ENCODE results near the gene PRR14L. TPM values are rescaled to one million over a fixed set of nuclear protein-coding genes. Genes with fewer than 3 reads are reported as not detected.

The PRR14L gene
- total and polyA plus RNA-seq, 4 donors = 4.5 to 20.2 (median 13.4) TPM

DNA sequence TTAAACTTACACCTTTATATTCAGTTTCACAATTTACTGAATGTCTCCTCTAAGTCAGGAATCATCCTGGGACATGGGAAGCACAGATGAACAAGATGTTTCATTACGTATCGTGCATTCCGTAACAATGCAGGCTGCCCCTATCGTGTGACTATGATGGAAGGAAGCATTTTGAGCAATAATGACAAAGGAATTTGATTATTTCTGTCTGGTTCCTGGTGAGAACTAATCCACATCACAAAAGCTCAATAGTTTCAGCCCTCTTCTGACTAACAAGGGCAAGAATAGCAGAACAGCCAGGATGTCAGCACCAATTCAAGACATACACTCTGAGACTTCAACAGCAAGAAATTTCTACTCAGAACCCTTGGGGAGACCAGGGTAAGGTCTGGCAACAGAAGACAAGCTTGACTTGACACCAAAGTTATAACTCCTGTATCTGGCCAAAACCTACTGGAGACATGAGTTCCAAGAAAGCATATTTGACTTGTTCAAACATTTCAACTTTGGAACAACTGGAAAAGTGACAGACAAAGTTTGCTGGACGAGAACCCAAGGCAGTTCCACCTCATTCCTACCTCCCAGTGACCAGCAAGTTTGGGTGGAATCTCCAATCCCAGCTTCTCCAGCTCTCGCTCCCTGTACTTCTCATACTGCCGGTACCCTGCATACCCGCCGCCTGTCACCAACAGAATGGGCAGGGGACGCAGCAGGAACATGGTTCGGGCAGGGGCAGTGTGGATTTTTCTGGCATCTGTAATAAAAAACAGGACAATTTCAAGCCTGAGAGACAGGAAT, 102.2 kb downstream of the PRR14L start:
- no peaks in the 10 kb centered on the region for H3K4me1 ChIP-seq (ENCODE audit: control insufficient read depth in 4 of 4, insufficient read depth in 4 of 4, low read length in 3 of 4)
- H3K4me3 ChIP-seq (ENCODE audit: low read depth in 1 of 3, low read length in 3 of 3) = no peak overlapping the region
- TF ChIP-seq HNF4A (conservative IDR thresholded peaks at IDR 0.05) (no peak), NR2F2 (IDR thresholded peaks at IDR 0.05) (no peak), RAD21 (IDR thresholded peaks at IDR 0.05) (no peak), ATF3 (IDR thresholded peaks at IDR 0.05) (no peak), JUND (IDR thresholded peaks at IDR 0.05) (no peak), YY1 (IDR thresholded peaks at IDR 0.05) (no peak), ZBTB33 (IDR thresholded peaks at IDR 0.05) (no peak), MAX (IDR thresholded peaks at IDR 0.05) (no peak), HNF4G (IDR thresholded peaks at IDR 0.05) (no peak)
- TF ChIP-seq, protein P1, sequence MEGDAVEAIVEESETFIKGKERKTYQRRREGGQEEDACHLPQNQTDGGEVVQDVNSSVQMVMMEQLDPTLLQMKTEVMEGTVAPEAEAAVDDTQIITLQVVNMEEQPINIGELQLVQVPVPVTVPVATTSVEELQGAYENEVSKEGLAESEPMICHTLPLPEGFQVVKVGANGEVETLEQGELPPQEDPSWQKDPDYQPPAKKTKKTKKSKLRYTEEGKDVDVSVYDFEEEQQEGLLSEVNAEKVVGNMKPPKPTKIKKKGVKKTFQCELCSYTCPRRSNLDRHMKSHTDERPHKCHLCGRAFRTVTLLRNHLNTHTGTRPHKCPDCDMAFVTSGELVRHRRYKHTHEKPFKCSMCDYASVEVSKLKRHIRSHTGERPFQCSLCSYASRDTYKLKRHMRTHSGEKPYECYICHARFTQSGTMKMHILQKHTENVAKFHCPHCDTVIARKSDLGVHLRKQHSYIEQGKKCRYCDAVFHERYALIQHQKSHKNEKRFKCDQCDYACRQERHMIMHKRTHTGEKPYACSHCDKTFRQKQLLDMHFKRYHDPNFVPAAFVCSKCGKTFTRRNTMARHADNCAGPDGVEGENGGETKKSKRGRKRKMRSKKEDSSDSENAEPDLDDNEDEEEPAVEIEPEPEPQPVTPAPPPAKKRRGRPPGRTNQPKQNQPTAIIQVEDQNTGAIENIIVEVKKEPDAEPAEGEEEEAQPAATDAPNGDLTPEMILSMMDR (IDR thresholded peaks at IDR 0.05; ENCODE audit: low read depth, low read length, missing input control) = no peak
- WGBS = 93% methylated on average over 11 of the region's 11 CpGs
- no peaks in the 10 kb centered on the region for H3K9me3 ChIP-seq (ENCODE audit: control insufficient read depth in 4 of 4, low read length in 3 of 4)
- H3K9ac ChIP-seq (ENCODE audit: low read depth in 1 of 2, low read length in 2 of 2) = no peak overlapping the region
- peaks cover 5 to 26% (median 15%) of the 10 kb centered on the region in 4 donors for H3K36me3 ChIP-seq (ENCODE audit: control insufficient read depth in 4 of 4, insufficient read depth in 3 of 4, low read depth in 1 of 4, low read length in 3 of 4)
- H3K27me3 ChIP-seq (ENCODE audit: control insufficient read depth in 4 of 4, insufficient read depth in 4 of 4, low read length in 3 of 4) = no peaks in the 10 kb centered on the region
- DNase-seq (ENCODE audit: low spot score) = no peak
- no peak overlapping the region for H3K27ac ChIP-seq (ENCODE audit: low read depth in 1 of 2, low read length in 2 of 2)

GRCh38 chr22:31647066-31647465, 102.9 kb downstream of the PRR14L start:
- no peaks in the 10 kb centered on the region for H3K4me1 ChIP-seq (ENCODE audit: control insufficient read depth in 4 of 4, insufficient read depth in 4 of 4, low read length in 3 of 4)
- no peak overlapping the region for H3K9ac ChIP-seq (ENCODE audit: low read depth in 1 of 2, low read length in 2 of 2)
- H3K27ac ChIP-seq (ENCODE audit: low read depth in 1 of 2, low read length in 2 of 2) = no peak overlapping the region
- H3K9me3 ChIP-seq (ENCODE audit: control insufficient read depth in 4 of 4, low read length in 3 of 4) = no peaks in the 10 kb centered on the region
- no peaks in the 10 kb centered on the region for H3K27me3 ChIP-seq (ENCODE audit: control insufficient read depth in 4 of 4, insufficient read depth in 4 of 4, low read length in 3 of 4)
- H3K36me3 ChIP-seq (ENCODE audit: control insufficient read depth in 4 of 4, insufficient read depth in 3 of 4, low read depth in 1 of 4, low read length in 3 of 4) = peaks cover 6 to 26% (median 15%) of the 10 kb centered on the region in 4 donors
- WGBS = 96% methylated on average over 3 of the region's 3 CpGs
- TF ChIP-seq TAF1 (conservative IDR thresholded peaks at IDR 0.05) (no peak), EGR1 (IDR thresholded peaks at IDR 0.05; ENCODE audit: low read depth in 2 of 2) (no peak), HNF4A (conservative IDR thresholded peaks at IDR 0.05) (no peak), ZBTB33 (IDR thresholded peaks at IDR 0.05) (no peak), HNF4G (IDR thresholded peaks at IDR 0.05) (no peak), SP1 (IDR thresholded peaks at IDR 0.05) (no peak), GABPA (IDR thresholded peaks at IDR 0.05 in 1 of 2, conservative IDR thresholded peaks at IDR 0.05 in 1 of 2) (no peak), JUND (IDR thresholded peaks at IDR 0.05) (no peak), FOXA2 (IDR thresholded peaks at IDR 0.05) (no peak), FOXA1 (IDR thresholded peaks at IDR 0.05) (no peak), RAD21 (IDR thresholded peaks at IDR 0.05) (no peak), ATF3 (IDR thresholded peaks at IDR 0.05) (no peak)
- no peak overlapping the region for H3K4me3 ChIP-seq (ENCODE audit: low read depth in 1 of 3, low read length in 3 of 3)
- DNase-seq (ENCODE audit: low spot score) = no peak
